ENCODE results near the gene ZHX3. TPM values are rescaled to one million over a fixed set of nuclear protein-coding genes. Genes with fewer than 3 reads are reported as not detected.

ZHX3 gene
- polyA plus RNA-seq, 1 experiment, result 24.1 TPM

DNA sequence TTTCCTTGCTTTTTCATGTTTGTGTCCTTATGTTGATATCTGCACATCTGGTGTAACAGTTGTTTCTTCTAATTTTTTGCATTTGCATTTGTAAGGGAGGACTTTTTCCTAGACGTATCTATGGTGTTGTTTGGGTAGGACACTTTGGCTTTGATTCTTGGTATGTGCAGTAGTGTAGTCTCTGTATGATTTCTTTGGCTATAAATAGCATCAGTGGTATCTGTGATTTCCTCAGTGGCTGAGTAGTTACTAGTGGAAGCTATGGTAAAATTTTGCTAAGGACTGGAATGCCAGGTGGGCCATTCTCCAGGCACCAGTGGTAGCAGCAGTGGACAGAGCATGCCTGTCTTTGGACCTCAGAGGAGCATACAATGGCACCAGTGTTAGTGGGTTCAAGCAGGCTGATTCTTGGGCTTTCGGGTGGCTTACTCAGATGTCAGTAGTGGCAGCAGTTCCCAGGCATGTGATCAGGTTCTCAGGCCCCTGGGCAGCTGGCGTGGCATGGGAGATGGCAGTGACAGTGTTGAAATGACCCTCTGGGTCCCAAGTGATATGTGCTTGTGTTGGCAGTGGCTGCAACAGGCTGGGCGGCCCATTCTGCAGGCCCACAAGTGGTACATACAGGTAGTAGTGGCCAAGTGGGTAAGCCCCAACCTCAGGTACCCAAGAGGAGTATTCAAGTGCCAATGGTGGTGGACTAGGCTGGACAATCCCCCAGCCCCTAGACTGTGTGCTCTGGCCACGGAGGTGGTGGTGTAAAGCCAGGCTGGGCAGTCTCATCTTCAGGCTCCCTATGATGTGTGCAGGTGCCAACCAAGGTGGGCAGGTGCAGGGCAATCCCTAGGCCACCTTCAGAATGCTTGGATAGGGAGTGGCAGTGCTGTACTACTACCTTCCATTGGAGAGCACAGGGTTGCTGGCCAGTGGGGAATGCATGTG is 125.7 kb downstream of the ZHX3 start:
- Histone ChIP-seq H3K27me3 (ENCODE audit: control insufficient read depth, insufficient read depth, low read length) (no peaks in the 10 kb centered on the region), H3K27ac (ENCODE audit: low read depth, low read length) (no peak overlapping the region), H3K4me3 (ENCODE audit: low read depth, low read length) (no peak overlapping the region), H3K9me3 (ENCODE audit: control insufficient read depth, insufficient read depth, low read length) (peaks cover 10% of the 10 kb centered on the region)
- POLR2A ChIA-PET, result no interaction called here
- CTCF ChIA-PET, result no interaction called here
- DNase-seq (ENCODE audit: low read depth, low spot score), result no peak
- TF ChIP-seq, protein P1, sequence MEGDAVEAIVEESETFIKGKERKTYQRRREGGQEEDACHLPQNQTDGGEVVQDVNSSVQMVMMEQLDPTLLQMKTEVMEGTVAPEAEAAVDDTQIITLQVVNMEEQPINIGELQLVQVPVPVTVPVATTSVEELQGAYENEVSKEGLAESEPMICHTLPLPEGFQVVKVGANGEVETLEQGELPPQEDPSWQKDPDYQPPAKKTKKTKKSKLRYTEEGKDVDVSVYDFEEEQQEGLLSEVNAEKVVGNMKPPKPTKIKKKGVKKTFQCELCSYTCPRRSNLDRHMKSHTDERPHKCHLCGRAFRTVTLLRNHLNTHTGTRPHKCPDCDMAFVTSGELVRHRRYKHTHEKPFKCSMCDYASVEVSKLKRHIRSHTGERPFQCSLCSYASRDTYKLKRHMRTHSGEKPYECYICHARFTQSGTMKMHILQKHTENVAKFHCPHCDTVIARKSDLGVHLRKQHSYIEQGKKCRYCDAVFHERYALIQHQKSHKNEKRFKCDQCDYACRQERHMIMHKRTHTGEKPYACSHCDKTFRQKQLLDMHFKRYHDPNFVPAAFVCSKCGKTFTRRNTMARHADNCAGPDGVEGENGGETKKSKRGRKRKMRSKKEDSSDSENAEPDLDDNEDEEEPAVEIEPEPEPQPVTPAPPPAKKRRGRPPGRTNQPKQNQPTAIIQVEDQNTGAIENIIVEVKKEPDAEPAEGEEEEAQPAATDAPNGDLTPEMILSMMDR (IDR thresholded peaks at IDR 0.05; ENCODE audit: low read depth, low read length), result no peak

DNA sequence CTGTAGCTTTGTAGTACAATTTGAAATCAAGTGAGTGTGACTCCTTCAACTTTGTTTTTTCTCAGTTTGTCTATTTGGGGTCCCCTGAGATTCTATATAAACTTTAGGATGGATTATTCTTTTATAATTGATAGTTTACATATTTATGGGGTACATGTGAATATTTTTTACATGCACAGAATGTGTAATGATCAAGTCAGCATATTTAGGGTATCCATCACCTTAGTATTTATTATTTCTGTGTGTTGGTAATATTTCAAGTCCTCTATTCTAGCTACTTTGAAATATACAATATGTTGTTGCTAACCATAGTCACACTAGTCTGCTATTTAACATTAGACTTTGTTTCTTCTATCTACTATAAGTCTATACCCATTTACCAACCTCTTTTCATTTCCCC is 129.9 kb downstream of the ZHX3 start:
- Histone ChIP-seq H3K4me3 (ENCODE audit: low read depth, low read length) (no peak overlapping the region), H3K27ac (ENCODE audit: low read depth, low read length) (no peak overlapping the region), H3K9me3 (ENCODE audit: control insufficient read depth, insufficient read depth, low read length) (peaks cover 10% of the 10 kb centered on the region), H3K27me3 (ENCODE audit: control insufficient read depth, insufficient read depth, low read length) (no peaks in the 10 kb centered on the region)
- POLR2A ChIA-PET, result no interaction called here
- CTCF ChIA-PET, result interaction anchor here (0.7 to 2.1 kb wide), 3 partner anchors 15 to 254 kb away, joined by 3 to 8 read pairs (median 3); no protein-coding TSS in a partner anchor
- no peak for DNase-seq (ENCODE audit: low read depth, low spot score)
- TF ChIP-seq, protein P1 (IDR thresholded peaks at IDR 0.05; ENCODE audit: low read depth, low read length), result no peak

DNA sequence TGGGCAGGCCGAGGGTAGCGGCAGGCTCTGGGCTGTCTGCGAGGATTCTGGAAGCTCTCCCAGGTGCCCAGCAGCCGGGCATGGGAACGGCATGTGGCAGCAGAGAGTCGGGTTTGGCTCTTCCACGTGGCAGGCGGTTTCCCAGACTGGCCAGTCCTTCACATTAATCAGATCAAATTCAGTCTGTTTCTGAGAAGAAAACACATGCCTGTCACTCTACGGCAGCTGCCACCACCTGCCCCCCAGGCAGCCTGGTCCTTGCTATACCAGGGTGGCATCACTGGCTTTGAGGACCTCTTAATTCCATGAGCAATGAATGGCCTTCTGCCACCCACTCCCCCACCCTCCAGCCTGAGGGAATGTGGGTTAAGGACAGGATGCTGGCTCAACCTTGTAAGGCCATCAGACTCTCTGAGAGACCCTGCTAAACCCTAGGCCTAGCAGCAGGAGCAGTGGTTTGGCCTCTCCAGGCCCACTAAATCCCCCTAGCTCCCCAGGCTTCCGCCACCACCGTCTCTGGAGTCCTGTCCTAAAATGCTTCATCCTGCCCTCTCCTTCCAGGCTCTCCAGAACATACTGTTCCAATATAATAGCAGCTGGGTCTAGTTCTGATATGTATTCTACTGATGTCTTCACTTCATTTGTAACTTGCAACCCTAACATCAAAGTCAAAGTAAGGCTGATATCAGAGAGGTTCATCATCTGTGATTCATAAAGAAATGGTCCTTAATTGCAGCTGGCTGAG is 132.3 kb downstream of the ZHX3 start:
- CTCF ChIA-PET, result interaction anchor here (1.4 kb wide), 1 partner anchor 48 kb away, joined by 4 read pairs; no protein-coding TSS in a partner anchor
- Histone ChIP-seq H3K27ac (ENCODE audit: low read depth, low read length) (no peak overlapping the region), H3K27me3 (ENCODE audit: control insufficient read depth, insufficient read depth, low read length) (no peaks in the 10 kb centered on the region), H3K9me3 (ENCODE audit: control insufficient read depth, insufficient read depth, low read length) (peaks cover 2% of the 10 kb centered on the region; the same call in 1 of the 2 replicates), H3K4me3 (ENCODE audit: low read depth, low read length) (no peak overlapping the region)
- no peak for DNase-seq (ENCODE audit: low read depth, low spot score)
- TF ChIP-seq, protein P1 (IDR thresholded peaks at IDR 0.05; ENCODE audit: low read depth, low read length), result no peak
- POLR2A ChIA-PET, result no interaction called here

DNA sequence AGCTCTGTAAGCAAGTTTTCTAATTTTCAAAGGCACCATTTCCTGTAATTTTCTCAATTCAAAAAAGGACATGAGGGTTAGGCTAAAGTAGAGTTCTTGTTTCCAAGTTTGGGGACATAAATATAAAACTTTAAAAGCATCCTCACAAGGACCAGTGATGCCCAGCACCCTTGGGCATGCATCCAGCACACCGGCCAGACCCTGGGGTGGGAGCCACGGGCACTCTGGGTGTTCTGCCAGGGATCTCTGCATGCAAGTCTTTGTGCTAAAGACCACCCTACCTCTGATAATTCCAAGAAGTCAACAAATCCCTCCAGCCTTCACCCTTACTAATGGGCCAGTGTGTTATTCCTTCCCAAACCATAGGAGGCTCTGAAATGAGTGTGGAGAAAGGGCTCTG is 133.7 kb downstream of the ZHX3 start:
- POLR2A ChIA-PET, result no interaction called here
- Histone ChIP-seq H3K9me3 (ENCODE audit: control insufficient read depth, insufficient read depth, low read length) (no peaks in the 10 kb centered on the region), H3K4me3 (ENCODE audit: low read depth, low read length) (no peak overlapping the region), H3K27ac (ENCODE audit: low read depth, low read length) (no peak overlapping the region), H3K27me3 (ENCODE audit: control insufficient read depth, insufficient read depth, low read length) (no peaks in the 10 kb centered on the region)
- DNase-seq (ENCODE audit: low read depth, low spot score), result no peak
- CTCF ChIA-PET, result no interaction called here
- TF ChIP-seq, protein P1 (IDR thresholded peaks at IDR 0.05; ENCODE audit: low read depth, low read length), result no peak

DNA sequence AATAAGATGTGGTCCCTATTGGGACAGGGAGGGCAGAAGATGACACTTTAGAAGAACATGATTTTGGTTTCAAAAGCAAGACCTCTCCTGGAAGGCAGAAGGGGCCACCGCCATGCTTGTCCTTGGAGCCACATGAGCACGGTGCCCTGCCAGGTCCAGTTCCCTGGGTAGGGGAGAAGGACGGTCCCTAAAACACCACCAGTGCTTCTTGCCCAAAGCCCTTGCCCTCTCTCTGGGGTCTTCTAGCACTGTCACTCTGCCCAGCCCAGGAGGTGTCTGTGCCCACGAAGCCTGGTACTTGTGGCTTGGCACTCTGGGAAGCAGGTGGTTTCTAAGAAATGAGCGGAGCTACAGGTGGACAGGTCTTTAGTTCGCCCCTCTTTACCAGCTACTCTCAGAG is 134.1 kb downstream of the ZHX3 start:
- ChIA-PET POLR2A (no interaction called here), CTCF (no interaction called here)
- H3K27ac ChIP-seq (ENCODE audit: low read depth, low read length), result no peak overlapping the region

More for the DNA sequence above, 134.1 kb downstream of the ZHX3 start:
- Histone ChIP-seq H3K4me3 (ENCODE audit: low read depth, low read length) (no peak overlapping the region), H3K9me3 (ENCODE audit: control insufficient read depth, insufficient read depth, low read length) (no peaks in the 10 kb centered on the region), H3K27me3 (ENCODE audit: control insufficient read depth, insufficient read depth, low read length) (no peaks in the 10 kb centered on the region)
- TF ChIP-seq, protein P1 (IDR thresholded peaks at IDR 0.05; ENCODE audit: low read depth, low read length), result no peak
- no peak for DNase-seq (ENCODE audit: low read depth, low spot score)

All from AG04450 (cell line).